Caki2 (cell line): ENCODE data around the gene TINAGL1. TPM values are rescaled to one million over a fixed set of nuclear protein-coding genes. Genes with fewer than 3 reads are reported as not detected.
A peak's percentile ranks its signal among the peaks of the same experiment; 100 is the strongest.

Experiments
- DNase-seq: peaks from one replicate; pipeline ENCODE4 v3.0.0-alpha.2; 2015; ENCODE audit warnings: low read depth
- in situ Hi-C: cut with HindIII; loops from 2 replicates; pipeline ENCODE4 v1.10.0; 2016; ENCODE audit warnings: low sequenced_read_pairs, low pct_unique_long_range_greater_than_20kb, mixed read lengths
- total RNA-seq: library from RNA; depleted of rRNA; stranded (reverse); fragments of >200 nt; shearing (Covaris generic); gene quantifications from 2 replicates; pipeline ENCODE4 v1.2.3, GENCODE V29; 2014; ENCODE audit warnings: low replicate concordance

The TINAGL1 gene
- total RNA-seq, 1 experiment from 2014 or later, result 710 TPM

DNA sequence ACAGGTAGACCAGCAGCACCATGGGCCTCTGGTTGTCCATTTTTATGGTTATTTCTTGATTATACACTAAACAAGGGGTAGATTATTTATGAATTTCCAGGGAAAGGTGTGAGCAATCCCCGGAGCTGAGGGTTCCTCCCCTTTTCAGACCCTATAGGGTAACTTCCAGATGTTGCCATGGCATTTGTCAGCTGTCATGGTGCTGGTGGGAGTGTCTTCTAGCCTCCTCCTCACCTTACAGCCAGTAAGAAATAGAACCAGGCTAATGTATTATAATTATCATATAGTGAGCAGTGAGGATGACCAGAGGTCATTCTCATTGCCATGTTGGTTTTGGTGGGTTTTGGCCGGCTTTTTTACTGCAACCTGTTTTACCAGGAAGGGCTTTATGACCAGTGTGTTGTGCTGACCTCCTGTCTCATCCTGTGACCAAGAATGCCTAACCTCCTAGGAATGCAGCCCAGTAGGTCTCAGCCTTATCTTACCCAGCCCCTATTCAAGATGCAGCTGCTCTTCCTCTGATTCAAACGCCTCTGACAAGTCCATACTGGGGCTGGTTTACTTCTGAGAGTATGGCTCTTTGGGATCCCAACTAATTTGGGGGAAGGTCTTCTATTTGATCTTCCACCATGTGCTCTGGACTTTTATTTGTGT is 13.5 kb upstream of the TINAGL1 start:
- in situ Hi-C loops, result no loop called here
- DNase-seq, result peak; percentile 76

GRCh38 chr1:31564606-31564989 is 11.7 kb upstream of the TINAGL1 start:
- no peak for DNase-seq
- in situ Hi-C loops, result no loop called here

- DNase-seq, result peak; percentile 72
- in situ Hi-C loops, result no loop called here
Measured at GRCh38 chr1:31567956-31568570, 8.3 kb upstream of the TINAGL1 start.

- in situ Hi-C loops, result no loop called here
- DNase-seq, result peak; percentile 54
Measured at GRCh38 chr1:31568895-31569595, 7.3 kb upstream of the TINAGL1 start.

- DNase-seq, result no peak
- in situ Hi-C loops, result no loop called here
Measured at GRCh38 chr1:31569596-31570173, 6.6 kb upstream of the TINAGL1 start.

- in situ Hi-C loops, result no loop called here
- no peak for DNase-seq
Measured at GRCh38 chr1:31570228-31570627, 6.1 kb upstream of the TINAGL1 start.

DNA sequence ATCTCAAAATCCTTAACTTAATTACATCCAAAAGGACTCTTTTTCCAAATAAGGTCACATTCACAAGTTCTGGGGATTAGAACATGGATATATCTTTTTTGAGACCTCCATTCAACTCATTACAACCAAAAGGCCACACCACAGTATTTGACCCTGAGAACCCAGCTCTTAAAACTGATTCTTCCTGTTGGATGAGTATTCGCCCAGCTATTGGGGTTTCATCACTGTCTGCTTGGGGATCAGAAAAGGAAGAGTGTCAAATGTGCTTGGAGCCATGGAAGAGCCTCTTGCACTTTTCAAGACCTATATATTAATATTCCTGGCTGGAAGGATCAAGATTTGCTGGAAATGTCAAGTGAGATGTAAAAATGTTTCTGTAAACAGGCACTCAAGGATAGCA is 5.4 kb upstream of the TINAGL1 start:
- DNase-seq, result no peak
- in situ Hi-C loops, result no loop called here

DNA sequence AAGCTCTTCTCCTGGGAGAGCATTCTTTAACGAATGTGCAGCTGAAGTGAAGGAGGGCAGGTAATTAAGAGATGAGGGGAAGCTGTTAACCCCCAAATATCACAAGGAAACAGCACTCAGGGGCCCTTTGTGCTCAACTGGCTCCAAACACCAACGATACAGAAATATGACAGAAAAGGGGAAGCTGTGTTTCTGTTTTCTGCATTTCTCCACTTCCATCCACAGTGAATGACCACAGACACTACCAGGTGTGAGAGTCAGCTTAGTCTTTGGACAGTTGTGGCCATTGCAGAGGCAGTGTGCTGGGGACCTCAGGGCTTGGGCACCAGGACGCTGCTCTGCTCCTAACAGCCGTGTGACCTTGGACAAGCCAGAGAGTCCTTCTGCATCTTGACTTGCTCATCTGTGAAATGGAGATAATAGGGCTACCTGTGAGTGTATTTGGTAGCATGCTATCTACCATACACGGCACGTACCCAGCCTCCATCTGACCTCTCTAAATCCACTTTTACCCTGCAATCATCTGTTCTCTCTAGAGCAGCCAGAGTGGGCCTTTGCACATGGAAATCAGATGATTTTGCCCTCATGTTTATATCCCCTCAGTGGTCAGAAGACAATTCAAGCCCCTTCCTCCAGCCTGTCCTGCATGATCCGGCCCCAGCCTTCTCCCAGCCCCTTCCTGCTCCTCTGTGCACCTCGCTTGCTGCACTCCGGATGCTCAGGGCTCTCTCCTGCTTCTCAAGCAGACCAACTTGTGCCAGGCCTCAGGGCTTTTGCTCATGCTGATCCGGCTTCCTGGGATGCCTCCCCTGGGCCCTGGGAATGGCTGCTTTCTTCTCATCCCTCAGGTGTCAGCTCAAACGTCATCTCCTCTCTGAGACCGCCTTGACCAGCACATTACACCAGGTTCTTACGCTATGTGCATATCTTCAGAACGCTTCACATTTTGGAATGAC is 4.7 kb upstream of the TINAGL1 start:
- in situ Hi-C loops, result no loop called here
- DNase-seq, result no peak

- in situ Hi-C loops, result no loop called here
- DNase-seq, result no peak
Measured at GRCh38 chr1:31572323-31573104, 3.8 kb upstream of the TINAGL1 start.

GRCh38 chr1:31573261-31573660 is 3.1 kb upstream of the TINAGL1 start:
- DNase-seq, result no peak
- in situ Hi-C loops, result no loop called here

- in situ Hi-C loops, result no loop called here
- DNase-seq, result peak; percentile 60
Measured at GRCh38 chr1:31574749-31575368, 1.5 kb upstream of the TINAGL1 start.

DNA sequence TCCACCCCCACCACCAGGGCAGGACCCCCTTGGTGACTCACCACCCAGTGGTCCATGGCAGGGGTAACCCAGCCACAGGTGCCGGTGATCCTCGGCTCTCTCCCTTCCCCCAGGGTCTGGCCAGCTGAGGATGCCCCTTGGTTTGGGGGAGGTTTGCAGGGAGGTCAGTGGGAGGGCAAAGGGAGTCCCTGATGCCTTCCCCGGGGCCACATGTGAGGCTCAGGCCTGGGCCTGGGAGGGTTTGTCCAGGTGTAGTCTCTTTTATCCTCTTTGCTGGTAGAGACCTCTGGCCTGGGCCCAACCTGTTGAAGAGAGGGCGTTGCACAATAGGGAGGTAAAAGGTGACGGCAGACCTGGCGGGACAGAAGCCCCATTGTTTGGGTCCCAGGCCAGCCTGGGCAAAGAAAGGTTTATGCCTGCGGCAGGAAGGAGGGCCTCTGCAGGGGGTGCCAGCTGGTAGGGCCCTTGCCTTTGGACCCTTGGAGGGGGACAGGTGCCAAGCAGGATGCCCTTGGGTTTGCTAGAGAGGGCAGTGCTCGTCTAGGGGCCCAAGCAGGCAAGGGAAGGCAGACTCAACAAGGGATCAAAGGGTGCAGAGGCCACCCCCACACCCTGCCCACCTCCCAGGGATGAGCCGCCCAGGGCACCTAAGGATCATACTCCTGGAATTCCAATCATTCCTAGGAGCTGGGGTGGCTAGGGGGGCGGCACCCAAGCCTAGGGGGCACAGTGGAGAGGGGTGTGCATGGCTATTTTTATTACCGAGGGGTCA is 760 bp upstream of the TINAGL1 start:
- in situ Hi-C loops, result no loop called here
- DNase-seq, result peak; percentile 75

DNA sequence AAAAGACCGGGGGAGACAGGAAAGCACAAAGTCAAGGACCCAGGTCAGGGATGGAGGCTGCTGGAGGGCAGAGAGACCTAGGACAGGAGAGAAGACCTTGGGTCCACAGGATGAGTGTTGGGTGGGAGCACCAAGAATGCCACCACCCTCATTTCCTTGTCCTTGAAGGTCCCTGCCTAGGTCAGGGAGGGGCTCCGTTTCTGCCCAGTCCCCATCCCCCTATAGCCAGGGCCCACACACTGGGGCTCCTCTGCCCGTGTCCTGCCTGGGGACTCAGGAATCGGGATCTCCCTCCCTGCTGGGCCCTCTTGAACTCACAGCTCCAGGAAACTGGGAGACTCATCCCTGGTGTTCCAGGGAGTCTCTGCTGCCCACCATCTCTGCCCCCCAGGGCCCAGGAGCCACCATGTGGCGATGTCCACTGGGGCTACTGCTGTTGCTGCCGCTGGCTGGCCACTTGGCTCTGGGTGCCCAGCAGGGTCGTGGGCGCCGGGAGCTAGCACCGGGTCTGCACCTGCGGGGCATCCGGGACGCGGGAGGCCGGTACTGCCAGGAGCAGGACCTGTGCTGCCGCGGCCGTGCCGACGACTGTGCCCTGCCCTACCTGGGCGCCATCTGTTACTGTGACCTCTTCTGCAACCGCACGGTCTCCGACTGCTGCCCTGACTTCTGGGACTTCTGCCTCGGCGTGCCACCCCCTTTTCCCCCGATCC is 584 bp downstream of the TINAGL1 start:
- DNase-seq, result no peak
- in situ Hi-C loops, result no loop called here

GRCh38 chr1:31577515-31578192 is 1.3 kb downstream of the TINAGL1 start:
- in situ Hi-C loops, result no loop called here
- peak; percentile 80 for DNase-seq

DNA sequence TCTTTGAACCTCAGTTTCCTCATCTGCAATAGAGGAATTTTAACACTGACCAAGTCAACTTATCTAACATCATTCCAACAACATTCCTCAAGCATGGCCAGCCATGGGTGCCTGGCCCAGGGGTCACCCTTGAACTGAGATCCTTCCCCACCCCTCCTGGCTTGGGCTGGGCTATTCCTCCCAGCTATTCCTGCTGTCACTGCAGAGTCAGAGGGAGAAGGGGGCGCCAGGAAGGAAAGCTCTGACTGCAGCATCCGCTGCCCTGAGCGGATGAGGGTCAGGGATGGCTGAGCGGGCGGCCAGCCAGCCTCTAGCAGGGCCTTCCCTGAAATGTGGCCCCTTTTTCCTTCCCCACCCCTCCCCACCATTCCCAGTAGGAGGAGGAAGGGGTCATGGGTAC is 3.1 kb downstream of the TINAGL1 start:
- in situ Hi-C loops, result no loop called here
- DNase-seq, result peak; percentile 61
